ENCODE results near the gene SLC45A2. TPM values are rescaled to one million over a fixed set of nuclear protein-coding genes. Genes with fewer than 3 reads are reported as not detected.

SLC45A2 gene
- total and polyA plus RNA-seq, 4 donors: 0.03 to 0.40 TPM; not detected in 2

DNA sequence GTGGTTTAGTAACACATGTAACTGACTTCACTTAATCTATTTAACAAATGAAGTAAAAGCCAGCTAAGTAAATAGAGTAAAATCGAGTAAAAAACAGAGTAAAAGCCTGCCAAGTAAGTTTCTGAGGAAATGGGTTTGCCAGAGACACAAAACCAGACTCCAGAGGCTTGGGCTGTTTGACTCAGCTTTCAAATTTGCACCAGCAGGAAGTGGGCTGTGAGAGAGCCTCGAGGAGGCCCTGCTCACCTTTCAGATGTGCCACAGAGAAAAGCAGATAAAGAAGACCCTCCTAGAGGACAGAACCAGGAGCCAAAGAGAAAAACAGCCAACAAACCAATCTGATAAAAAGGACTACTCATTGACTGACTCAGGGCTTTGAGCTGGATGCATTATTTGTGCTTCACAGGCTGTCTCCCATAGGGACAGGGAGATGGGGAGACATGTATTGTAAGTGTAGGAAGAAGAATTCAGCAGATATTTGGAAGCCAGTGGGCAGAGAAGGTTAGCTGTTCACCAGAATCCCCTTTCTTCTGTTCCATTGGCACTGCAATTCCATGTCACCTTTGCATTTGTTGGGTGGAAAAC, 37.7 kb upstream of the SLC45A2 start:
- no peaks in the 10 kb centered on the region for H3K9me3 ChIP-seq (ENCODE audit: control insufficient read depth in 4 of 4, insufficient read depth in 3 of 4, low read length in 3 of 4)
- 17 to 20% methylated on average over 2 of the region's 2 CpGs for WGBS, 2 donors
- peaks cover 0 to 11% (median 5%) of the 10 kb centered on the region in 4 donors for H3K36me3 ChIP-seq (ENCODE audit: control insufficient read depth in 4 of 4, insufficient read depth in 4 of 4, low read length in 4 of 4)
- no peak overlapping the region for H3K4me3 ChIP-seq
- DNase-seq (peak in 1 of 3 donors; percentile 45), ATAC-seq (ENCODE audit: insufficient read depth, low FRiP score) (no peak)
- H3K27ac ChIP-seq (ENCODE audit: low read depth in 1 of 2, low read length in 1 of 2): no peak overlapping the region
- no peaks in the 10 kb centered on the region for H3K27me3 ChIP-seq (ENCODE audit: control insufficient read depth in 3 of 3, insufficient read depth in 3 of 3, low read length in 2 of 3)
- peaks cover 0 to 6% (median 0%) of the 10 kb centered on the region in 5 donors for H3K4me1 ChIP-seq (ENCODE audit: control insufficient read depth in 5 of 5, insufficient read depth in 5 of 5, low read length in 5 of 5)
- TF ChIP-seq, protein P1, sequence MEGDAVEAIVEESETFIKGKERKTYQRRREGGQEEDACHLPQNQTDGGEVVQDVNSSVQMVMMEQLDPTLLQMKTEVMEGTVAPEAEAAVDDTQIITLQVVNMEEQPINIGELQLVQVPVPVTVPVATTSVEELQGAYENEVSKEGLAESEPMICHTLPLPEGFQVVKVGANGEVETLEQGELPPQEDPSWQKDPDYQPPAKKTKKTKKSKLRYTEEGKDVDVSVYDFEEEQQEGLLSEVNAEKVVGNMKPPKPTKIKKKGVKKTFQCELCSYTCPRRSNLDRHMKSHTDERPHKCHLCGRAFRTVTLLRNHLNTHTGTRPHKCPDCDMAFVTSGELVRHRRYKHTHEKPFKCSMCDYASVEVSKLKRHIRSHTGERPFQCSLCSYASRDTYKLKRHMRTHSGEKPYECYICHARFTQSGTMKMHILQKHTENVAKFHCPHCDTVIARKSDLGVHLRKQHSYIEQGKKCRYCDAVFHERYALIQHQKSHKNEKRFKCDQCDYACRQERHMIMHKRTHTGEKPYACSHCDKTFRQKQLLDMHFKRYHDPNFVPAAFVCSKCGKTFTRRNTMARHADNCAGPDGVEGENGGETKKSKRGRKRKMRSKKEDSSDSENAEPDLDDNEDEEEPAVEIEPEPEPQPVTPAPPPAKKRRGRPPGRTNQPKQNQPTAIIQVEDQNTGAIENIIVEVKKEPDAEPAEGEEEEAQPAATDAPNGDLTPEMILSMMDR (IDR thresholded peaks at IDR 0.05; ENCODE audit: control extremely low read depth, extremely low read depth): no peak
- H3K9ac ChIP-seq (ENCODE audit: insufficient read depth in 1 of 2, low read length in 2 of 2): no peak overlapping the region

DNA sequence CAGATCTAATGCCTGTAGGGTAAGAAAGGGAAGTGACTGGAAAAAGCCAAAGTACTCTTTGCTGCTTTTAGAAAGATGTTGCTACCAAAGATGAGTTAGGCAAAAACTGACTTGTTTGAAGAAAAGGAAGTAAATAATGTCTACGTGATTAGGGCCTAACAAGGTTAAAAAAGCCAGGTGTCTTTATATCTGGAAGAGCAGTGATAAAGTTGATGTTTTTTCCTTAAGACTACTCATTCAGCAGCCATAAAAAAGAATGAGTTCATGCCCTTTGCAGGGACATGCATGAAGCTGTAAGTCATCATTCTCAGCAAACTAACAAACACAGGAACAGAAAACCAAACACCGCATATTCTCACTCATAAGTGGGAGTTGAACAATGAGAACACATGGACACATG, 36.8 kb upstream of the SLC45A2 start:
- Histone ChIP-seq H3K36me3 (ENCODE audit: control insufficient read depth in 4 of 4, insufficient read depth in 4 of 4, low read length in 4 of 4) (peaks cover 0 to 10% (median 5%) of the 10 kb centered on the region in 4 donors), H3K9me3 (ENCODE audit: control insufficient read depth in 4 of 4, insufficient read depth in 3 of 4, low read length in 3 of 4) (no peaks in the 10 kb centered on the region), H3K4me1 (ENCODE audit: control insufficient read depth in 5 of 5, insufficient read depth in 5 of 5, low read length in 5 of 5) (peaks cover 0 to 6% (median 0%) of the 10 kb centered on the region in 5 donors), H3K27me3 (ENCODE audit: control insufficient read depth in 3 of 3, insufficient read depth in 3 of 3, low read length in 2 of 3) (no peaks in the 10 kb centered on the region), H3K4me3 (no peak overlapping the region), H3K27ac (ENCODE audit: low read depth in 1 of 2, low read length in 1 of 2) (no peak overlapping the region), H3K9ac (ENCODE audit: insufficient read depth in 1 of 2, low read length in 2 of 2) (no peak overlapping the region)
- WGBS, 2 donors: 69 to 85% methylated on average over 2 of the region's 2 CpGs
- DNase-seq (no peak), ATAC-seq (ENCODE audit: insufficient read depth, low FRiP score) (no peak)
- TF ChIP-seq, protein P1 (IDR thresholded peaks at IDR 0.05; ENCODE audit: control extremely low read depth, extremely low read depth): no peak

DNA sequence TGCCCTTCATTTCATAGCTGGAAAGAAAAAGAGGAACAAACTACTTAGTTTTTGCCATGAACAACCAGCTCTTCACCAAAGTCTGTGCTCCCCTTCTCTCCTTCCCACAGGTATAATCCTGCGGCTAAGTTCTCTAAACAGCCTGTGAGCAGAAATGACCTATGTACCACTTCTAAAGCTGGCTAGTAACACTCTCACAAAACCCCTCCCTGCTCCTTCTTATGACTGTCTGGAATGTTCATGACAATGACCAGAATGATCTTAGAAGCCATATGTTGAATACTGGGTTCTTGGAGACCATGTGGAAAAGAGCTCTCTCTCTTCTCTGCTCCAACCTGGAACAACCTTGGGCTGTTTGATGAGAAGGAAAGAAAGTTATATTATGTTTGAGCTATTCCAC, 36.2 kb upstream of the SLC45A2 start:
- TF ChIP-seq, protein P1 (IDR thresholded peaks at IDR 0.05; ENCODE audit: control extremely low read depth, extremely low read depth): no peak
- ATAC-seq (ENCODE audit: insufficient read depth, low FRiP score): no peak
- 98 to 100% methylated on average over 1 of the region's 1 CpG for WGBS, 2 donors

DNA sequence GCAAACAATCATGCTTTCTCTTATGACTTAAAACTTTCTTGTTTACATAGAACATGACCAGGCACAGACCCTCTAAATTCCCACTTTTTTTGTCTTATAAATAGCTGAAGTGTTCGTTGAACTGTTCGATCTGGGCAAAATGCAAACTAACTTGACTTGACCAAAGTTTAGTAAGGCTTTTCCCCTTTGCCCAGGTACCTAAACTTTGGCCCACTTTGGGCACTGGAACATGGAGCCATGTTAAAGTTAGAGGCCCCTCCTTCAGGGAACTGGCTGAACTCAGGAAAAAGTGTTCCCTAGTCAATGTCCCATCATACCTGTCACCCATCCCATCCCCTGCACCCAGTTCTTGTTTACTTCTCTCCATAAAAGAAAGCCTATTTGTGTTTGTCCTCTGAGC, 32.8 kb upstream of the SLC45A2 start:
- Histone ChIP-seq H3K4me1 (ENCODE audit: control insufficient read depth in 5 of 5, insufficient read depth in 5 of 5, low read length in 5 of 5) (peaks cover 0 to 18% (median 1%) of the 10 kb centered on the region in 5 donors), H3K9ac (ENCODE audit: insufficient read depth in 1 of 2, low read length in 2 of 2) (no peak overlapping the region), H3K27me3 (ENCODE audit: control insufficient read depth in 3 of 3, insufficient read depth in 3 of 3, low read length in 2 of 3) (no peaks in the 10 kb centered on the region), H3K36me3 (ENCODE audit: control insufficient read depth in 4 of 4, insufficient read depth in 4 of 4, low read length in 4 of 4) (peaks cover 0 to 4% (median under 1%) of the 10 kb centered on the region in 4 donors), H3K9me3 (ENCODE audit: control insufficient read depth in 4 of 4, insufficient read depth in 3 of 4, low read length in 3 of 4) (no peaks in the 10 kb centered on the region), H3K27ac (ENCODE audit: low read depth in 1 of 2, low read length in 1 of 2) (no peak overlapping the region), H3K4me3 (no peak overlapping the region)
- TF ChIP-seq, protein P1 (IDR thresholded peaks at IDR 0.05; ENCODE audit: control extremely low read depth, extremely low read depth): no peak
- WGBS, 2 donors: 86 to 89% methylated on average over 2 of the region's 2 CpGs
- DNase-seq (no peak), ATAC-seq (ENCODE audit: insufficient read depth, low FRiP score) (no peak)

More for the DNA sequence above, 36.2 kb upstream of the SLC45A2 start:
- H3K9me3 ChIP-seq (ENCODE audit: control insufficient read depth in 4 of 4, insufficient read depth in 3 of 4, low read length in 3 of 4): no peaks in the 10 kb centered on the region
- DNase-seq: no peak
- peaks cover 0 to 10% (median 4%) of the 10 kb centered on the region in 4 donors for H3K36me3 ChIP-seq (ENCODE audit: control insufficient read depth in 4 of 4, insufficient read depth in 4 of 4, low read length in 4 of 4)
- H3K9ac ChIP-seq (ENCODE audit: insufficient read depth in 1 of 2, low read length in 2 of 2): no peak overlapping the region
- peaks cover 0 to 6% (median 0%) of the 10 kb centered on the region in 5 donors for H3K4me1 ChIP-seq (ENCODE audit: control insufficient read depth in 5 of 5, insufficient read depth in 5 of 5, low read length in 5 of 5)
- no peak overlapping the region for H3K27ac ChIP-seq (ENCODE audit: low read depth in 1 of 2, low read length in 1 of 2)
- H3K4me3 ChIP-seq: no peak overlapping the region
- H3K27me3 ChIP-seq (ENCODE audit: control insufficient read depth in 3 of 3, insufficient read depth in 3 of 3, low read length in 2 of 3): no peaks in the 10 kb centered on the region
